ENCODE results near the gene OR51E1. TPM values are rescaled to one million over a fixed set of nuclear protein-coding genes. Genes with fewer than 3 reads are reported as not detected.

Gene OR51E1
- not detected in 2 replicates for total RNA-seq (2014; rRNA removed; shearing (Covaris generic))

DNA sequence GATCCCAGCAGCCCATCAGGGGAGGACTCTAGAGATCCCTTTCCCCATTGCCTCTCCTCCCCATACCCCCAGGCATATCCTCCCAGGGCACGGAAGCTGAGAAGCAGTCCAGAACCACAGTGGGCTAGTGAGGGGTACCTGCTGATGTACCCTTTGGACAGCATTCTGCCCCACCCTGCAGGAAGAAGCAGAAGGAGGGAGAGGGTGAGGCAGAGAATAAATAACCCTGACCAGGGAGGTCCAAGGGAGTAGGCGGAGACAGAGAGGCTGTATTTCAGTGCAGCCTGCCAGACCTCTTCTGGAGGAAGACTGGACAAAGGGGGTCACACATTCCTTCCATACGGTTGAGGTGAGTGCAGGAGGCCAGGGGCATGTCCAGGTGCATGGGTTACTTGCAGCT is at the start of gene OR51E1:
TSS of gene OR51E1 (plus strand) at position 301 of the 400 bp plus-strand sequence. CDS start 8,545 bp downstream, outside the sequence.
- no peak for DNase-seq (ENCODE audit: low spot score)

GRCh38 chr11:4605057-4605456 is 38.7 kb upstream of the OR51E1 start:
- DNase-seq (ENCODE audit: low spot score): no peak

GRCh38 chr11:4606231-4607015 is 37.4 kb upstream of the OR51E1 start:
- peak; percentile 41 for DNase-seq (ENCODE audit: low spot score)

DNA sequence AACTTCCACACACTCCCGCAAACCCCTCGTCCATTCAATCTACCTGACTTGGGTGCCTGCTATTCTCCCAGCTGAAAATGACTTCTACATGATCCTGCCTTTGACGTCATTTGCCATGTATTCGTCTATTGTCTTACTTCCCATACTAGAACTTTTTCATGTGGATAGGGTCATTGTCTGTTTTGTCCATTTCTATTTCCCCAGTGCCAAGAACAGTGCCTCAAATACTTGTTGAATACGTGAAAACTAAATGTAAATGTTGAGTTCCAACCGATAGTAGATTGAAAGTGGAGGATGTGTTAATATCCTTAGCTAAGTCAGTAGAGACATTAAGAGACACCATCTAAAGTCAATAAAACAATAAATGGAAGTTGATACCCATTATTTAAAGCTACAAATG is 36.7 kb upstream of the OR51E1 start:
- DNase-seq (ENCODE audit: low spot score): no peak

DNA sequence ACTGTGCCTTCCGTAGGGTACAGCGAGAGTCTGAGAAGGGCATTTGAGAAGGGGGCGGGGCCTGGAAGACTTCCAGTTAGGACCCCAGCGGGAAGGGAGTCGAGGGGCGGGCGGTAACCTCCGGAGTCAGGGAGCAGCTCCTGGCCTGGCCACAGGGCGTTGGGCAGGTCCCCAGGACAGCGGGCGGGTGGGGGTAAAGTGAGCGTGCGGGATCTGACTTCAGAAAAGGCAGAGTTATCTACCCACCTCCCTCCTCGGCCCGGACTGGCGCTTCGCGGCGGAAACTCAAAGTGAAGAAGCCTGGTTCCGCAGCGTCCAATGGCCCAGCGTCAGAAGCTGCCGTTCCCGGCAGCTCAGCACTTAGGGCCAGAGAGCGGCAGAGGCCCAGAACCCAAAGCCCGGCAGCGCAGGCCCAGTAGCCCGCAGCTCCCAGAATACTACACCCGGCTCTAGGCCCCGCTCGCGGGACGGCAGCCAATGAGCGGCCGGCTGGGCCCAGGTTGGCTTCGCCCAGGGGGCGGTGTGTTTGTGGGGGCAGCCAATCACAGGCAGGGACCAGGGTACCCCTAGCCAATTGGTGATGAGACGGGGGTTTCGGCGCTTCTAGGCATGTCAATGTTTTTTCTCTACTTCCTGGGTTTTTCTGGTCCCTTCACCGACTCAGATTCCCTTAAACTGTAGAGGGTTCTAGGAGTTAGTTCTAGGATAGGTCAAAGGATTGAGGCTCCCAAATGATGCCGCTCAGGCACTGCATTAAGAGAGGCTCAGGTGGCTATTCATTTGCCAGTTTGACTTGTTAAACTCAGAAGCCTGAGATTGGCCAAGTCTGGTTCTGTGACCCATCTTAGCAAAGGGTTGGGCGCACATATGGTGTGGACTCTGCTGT is 35.8 kb upstream of the OR51E1 start, which contains the start of gene TRIM68:
TSS of gene TRIM68 (minus strand) at position 451 of the 886 bp plus-strand sequence. CDS start 2,727 bp downstream, outside the sequence.
- DNase-seq (ENCODE audit: low spot score): peak; percentile 95

DNA sequence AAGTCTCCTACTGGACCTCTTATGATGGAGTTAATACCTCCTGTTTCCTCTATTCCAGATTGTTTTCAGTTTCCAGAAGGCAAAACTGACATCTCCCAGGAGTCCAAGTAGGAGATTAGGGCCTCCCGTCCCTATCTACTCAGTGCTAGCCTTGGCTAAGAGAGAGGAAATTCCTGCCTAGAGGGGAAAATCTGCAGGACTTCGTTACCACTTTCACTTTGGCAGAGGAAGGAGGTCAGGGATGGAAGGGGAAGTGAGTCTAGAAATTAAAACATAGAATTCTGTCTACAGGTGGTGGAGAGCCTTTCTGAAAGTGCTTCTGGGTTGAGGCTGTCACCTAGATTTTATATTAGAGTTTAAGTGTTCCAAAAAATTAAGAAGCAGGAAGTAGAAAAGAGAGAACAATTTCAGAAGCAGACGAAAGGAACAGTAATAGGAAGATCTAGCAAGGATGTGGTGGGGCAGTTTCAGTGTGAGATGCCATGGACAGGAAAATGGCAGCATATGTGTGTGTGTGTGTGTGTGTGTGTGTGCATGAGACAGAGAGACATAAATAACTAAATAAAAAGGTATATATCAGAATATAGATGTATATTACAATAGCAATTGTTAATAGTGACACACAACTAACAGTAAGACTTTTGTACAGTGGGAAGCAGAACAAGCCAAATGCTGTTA is 33.4 kb upstream of the OR51E1 start:
- DNase-seq (ENCODE audit: low spot score): no peak

DNA sequence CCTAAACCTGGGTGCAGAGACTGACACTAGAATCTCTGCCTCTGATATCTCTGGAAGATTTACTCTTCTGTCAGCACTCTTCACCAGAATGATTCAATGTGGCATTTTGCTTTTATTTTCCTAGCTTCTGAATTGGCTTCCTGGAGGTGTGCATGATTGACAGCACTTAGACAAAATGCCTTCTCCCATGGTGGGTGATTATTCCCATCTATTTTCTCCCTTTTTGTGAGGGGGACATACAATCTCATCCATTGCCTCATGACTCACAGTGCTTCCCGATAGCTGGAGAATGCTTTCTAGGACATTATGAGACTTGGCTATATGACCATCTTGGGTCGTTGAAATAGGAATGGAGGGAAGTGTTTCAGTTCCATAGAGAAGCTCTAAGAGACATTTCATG is 31.8 kb upstream of the OR51E1 start:
- DNase-seq (ENCODE audit: low spot score): no peak

GRCh38 chr11:4615856-4616444 is 27.8 kb upstream of the OR51E1 start:
- DNase-seq (ENCODE audit: low spot score): no peak

DNA sequence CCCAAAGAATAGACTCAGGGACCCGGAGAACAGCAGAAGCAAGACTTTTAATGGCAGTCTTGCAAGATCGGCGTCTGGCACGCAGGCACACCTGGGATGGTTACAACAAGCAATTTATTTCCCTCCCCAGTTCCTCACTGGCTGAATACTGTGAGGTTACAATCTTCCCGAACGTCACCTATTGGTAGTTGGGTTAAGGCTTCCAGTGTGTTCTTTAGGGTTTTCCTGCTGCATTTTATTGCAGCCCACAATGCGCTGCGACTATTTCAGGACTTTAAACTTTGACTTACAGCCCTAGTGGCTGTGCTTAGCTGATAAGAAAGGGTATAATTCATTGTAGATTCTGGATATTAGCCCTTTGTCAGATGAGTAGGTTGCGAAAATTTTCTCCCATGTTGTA is 24.3 kb upstream of the OR51E1 start:
- DNase-seq (ENCODE audit: low spot score): no peak

- peak; percentile 82 for DNase-seq (ENCODE audit: low spot score)
These were observed 17.3 kb upstream of the OR51E1 start for GRCh38 chr11:4626207-4627099.

DNA sequence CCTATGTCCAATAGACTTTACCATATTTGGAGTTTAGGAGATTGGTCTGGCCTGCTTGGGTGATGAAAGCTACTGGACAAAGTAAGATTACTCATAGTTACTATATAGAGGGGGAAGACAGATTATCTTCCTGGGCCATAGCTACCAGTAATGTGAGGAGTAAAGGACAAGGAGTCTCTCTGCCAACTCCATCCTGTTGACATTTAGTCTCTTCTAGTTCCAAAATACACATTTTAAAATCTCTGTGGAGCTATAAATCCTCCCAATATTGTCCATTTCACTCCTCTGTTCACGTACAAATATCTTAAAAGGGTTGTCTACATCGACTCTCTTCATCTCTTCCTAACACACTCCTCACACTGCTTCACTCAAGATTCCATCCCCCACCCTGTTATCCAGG is 7.6 kb upstream of the OR51E1 start:
- DNase-seq (ENCODE audit: low spot score): no peak

GRCh38 chr11:4636962-4637661 is 6.7 kb upstream of the OR51E1 start, which contains the start of gene OR51D1:
Gene OR51D1, plus strand, starts transcription at chr11:4637477. Its CDS starts 2,314 bp downstream, at chr11:4639791.
- peak; percentile 76 for DNase-seq (ENCODE audit: low spot score)

DNA sequence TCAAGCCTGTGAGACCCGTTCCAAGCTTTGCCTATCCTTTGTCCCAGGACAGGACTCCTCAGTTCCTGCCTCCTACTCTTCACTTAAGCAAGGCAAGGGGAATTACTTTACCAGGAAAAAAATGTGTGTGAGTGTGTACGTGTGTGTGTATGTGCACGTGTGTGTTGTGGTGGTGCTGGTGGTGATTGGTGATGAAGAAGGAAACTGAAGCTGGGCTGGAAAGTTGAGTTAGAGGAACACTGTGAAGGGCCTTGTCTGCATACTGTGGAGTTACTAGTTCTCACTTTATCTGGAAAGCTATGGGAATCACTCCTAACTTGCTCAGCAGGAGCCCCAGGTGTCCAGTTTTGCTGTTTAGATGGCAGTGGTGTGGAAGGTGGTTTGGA is 6.1 kb upstream of the OR51E1 start:
- DNase-seq (ENCODE audit: low spot score): no peak

GRCh38 chr11:4639931-4640330 is 3.9 kb upstream of the OR51E1 start:
- DNase-seq (ENCODE audit: low spot score): no peak

DNA sequence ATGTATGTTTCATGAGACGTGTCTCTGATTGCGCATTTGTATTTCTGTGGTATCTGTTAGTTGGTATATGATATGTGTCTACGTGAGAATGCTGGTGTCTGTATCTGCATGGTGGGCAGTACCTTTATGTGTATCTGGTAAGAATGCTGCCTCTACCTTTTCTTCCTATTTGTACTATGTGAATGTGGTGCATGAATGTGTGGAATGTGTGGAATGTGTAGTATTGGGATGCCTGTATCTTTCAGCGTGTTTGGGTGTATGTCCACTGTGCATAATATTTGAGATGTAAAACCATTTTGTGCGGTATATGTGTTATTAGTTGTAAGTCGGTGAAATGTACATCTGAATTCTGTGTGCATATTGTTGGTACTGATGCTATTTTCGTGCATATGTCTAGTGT is 2.3 kb upstream of the OR51E1 start:
- no peak for DNase-seq (ENCODE audit: low spot score)

- DNase-seq (ENCODE audit: low spot score): no peak
These were observed 1.7 kb upstream of the OR51E1 start for GRCh38 chr11:4642043-4642442.

GRCh38 chr11:4643076-4643475 is 706 bp upstream of the OR51E1 start:
- DNase-seq (ENCODE audit: low spot score): no peak

DNA sequence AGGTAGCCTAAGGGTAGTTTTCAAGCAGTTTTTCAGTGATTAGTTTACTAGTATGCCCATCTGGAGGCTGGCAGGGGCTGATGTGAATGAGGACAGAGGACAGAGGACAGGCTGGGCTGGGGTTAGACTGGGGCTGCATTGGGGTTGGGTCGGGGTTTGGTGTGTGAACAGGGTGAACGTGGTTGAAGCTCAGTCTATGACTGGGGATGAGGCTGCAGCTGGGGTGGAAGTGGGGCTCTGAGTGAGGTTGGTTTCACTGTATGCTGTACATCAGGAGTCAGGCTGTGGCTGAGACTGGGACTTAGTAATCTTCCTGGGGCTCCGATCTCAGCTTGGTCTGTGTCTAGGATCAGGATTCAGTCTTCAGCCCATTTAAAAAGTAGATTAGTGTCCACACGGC is 451 bp downstream of the OR51E1 start:
- DNase-seq (ENCODE audit: low spot score): no peak

- DNase-seq (ENCODE audit: low spot score): no peak
These were observed 2.2 kb downstream of the OR51E1 start for GRCh38 chr11:4645974-4646373.

- DNase-seq (ENCODE audit: low spot score): no peak
These were observed 4.0 kb downstream of the OR51E1 start for GRCh38 chr11:4647766-4648165.
